Stimulated activated CD8-positive, alpha-beta memory T cell treated with anti-CD3 and anti-CD28 coated beads, Interleukin-4, amount 100 ng/mL, for 48 hours (primary cell): ENCODE measurements around the gene TFB1M.
A peak's percentile ranks its signal among the peaks of the same experiment; 100 is the strongest.
"Not testable (repeated sequence)": the region's sequence is repeated elsewhere in the genome, so short reads cannot be mapped to it uniquely, and the experiment has no call there.

ENCODE experiments used
- DNase-seq: peaks from one replicate; pipeline ENCODE4 v3.0.0-alpha.2; 2020

Gene TFB1M

DNA sequence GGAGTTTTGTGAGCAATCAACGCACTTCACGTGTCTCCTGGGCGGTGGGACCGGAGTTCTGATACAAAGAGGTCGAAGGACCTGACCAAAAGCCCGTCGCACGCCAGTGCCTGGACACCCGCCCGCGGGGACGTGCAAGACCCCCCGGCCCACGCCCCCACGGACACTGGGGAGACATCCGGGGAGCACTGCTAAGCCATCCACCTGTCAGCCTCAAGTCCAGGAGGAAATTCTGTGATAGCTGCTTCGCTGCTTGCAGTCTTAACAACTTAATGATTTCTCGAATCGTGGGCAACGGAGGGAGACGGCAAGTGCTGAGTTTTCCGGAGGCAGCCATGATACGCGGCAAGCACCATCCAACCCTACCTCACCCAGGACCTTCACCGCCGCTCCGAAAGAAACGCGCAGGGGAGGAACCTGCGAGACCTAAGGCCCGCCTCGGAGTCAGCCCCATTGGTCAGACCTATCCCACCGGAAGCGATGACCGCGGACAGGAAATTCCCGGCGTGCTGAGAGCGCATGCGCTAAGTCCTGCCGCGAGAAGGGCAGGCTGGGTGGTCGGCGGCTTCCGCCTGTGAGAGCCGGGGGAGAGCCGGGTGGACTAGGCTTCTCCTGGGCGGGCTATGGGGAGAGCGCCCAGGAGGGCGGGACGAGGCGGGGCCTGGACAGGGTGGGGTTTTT is at the start of gene TFB1M:
TSS of gene TFB1M (minus strand) at position 393 of the 681 bp plus-strand sequence. CDS start at position 337, 56 bp downstream.
- DNase-seq = peak; percentile 99

DNA sequence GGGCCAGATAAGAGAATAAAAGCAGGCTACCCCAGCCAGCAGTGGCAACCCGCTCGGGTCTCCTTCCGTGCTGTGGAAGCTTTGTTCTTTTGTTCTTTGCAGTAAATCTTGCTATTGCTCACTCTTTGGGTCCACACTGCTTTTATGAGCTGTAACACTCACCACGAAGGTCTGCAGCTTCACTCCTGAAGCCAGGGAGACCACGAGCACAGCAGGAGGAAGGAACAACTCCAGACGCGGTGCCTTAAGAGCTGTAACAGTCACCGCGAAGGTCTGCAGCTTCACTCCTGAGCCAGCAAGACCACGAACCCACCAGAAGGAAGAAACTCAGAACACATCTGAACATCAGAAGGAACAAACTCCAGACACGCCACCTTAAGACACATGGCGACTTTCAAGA is 49.7 kb upstream of the TFB1M start:
- DNase-seq = not testable (repeated sequence)

- DNase-seq = not testable (repeated sequence)
Measured at GRCh38 chr6:155362968-155363632, 48.8 kb upstream of the TFB1M start.

GRCh38 chr6:155354167-155354566 is 39.9 kb upstream of the TFB1M start:
- no peak for DNase-seq

DNA sequence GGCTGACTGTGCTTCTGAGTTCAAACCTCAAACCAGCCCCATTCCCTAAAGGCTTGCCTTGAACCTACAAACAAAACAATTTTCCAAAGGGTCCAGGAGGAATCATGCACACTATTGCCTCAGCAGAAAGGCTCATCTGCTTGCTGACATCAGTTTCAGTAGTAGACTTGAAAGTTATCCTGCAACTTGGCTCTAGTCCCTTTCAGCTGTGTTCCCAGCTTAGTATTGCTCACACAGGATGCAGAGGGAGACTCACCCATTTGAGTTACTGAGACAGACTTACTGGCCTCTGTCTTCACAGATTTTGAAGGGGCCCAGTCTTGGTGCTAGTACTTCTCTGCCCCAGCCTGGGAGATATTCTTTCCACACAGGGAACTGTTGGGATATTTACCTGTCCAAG is 38.5 kb upstream of the TFB1M start:
- DNase-seq = no peak

GRCh38 chr6:155352130-155352420 is 37.8 kb upstream of the TFB1M start:
- no peak for DNase-seq

GRCh38 chr6:155351273-155352129 is 37.2 kb upstream of the TFB1M start:
- no peak for DNase-seq

- no peak for DNase-seq
Measured at GRCh38 chr6:155349956-155350355, 35.7 kb upstream of the TFB1M start.

DNA sequence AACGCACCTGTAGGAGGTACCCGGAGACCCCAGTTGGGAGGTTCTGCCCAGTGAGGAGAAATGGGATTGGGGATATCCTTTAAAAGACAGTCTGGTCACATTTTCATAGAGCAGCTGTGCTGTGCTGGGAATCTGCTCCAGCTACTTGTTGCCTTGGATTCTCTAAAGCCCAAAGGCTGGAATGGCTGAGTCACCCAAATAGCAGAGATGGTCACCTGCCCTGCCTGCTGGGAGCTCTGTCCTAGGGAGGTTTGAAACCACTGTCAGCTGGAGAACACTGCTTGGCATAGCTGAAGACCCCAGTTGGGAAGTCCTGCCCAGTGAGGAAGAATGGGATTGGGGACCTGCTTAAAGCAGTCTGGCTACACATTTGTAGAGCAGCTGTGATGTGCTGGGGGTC is 34.8 kb upstream of the TFB1M start:
- no peak for DNase-seq

DNA sequence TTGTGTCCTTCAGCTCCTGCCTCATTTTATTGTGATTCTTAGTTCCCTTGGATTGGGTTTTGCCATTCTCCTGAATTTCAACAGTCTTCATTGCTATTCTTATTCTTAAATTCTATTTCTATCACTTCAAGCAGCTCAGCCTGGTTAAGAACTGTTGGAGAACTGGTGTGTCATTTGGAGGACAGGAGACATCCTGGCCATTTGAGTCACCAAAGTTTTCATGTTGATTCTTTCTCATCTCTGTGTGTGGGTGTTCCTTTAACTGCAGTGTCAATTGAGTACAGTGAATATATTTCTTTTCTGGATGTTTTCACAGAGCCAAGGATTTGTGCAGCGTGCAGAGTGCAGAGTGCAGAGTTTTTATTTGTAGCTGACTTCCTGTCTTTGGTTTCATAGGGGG is 33.5 kb upstream of the TFB1M start:
- DNase-seq = no peak

- DNase-seq = no peak
Measured at GRCh38 chr6:155346957-155347356, 32.7 kb upstream of the TFB1M start.

- DNase-seq = no peak
Measured at GRCh38 chr6:155344341-155345006, 30.2 kb upstream of the TFB1M start.

DNA sequence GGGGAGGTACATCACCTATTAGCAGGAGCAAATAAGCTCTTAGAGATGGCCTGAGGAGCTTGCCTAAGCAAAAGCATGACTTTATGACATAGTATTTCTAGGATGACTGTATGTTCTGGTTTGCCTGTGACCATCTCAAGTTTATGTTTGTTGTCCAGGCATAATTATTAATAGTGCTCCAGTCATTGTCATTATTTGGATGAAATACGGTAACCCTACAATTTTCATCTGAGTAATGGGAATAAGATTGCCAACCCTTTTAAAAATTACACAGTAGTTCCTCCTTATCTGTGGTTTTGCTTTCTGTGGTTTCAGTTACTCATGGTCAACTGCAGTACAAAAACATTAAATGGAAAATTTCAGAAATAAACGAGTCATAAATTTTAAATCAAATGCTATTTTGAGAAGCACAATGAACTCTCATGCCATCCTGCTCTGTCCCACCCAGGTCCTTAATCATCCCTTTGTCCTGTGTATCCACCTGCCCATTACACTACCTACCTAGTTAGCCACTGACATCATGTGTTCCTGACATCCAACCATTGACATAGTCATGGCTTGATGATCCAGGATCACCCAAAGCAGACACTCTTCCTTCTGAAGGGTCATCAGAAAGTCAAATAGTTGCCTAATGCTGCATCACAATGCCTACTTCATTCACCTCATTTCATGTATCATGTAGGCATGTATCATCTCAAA is 27.0 kb upstream of the TFB1M start:
- DNase-seq = no peak

- no peak for DNase-seq
Measured at GRCh38 chr6:155340464-155341129, 26.3 kb upstream of the TFB1M start.

DNA sequence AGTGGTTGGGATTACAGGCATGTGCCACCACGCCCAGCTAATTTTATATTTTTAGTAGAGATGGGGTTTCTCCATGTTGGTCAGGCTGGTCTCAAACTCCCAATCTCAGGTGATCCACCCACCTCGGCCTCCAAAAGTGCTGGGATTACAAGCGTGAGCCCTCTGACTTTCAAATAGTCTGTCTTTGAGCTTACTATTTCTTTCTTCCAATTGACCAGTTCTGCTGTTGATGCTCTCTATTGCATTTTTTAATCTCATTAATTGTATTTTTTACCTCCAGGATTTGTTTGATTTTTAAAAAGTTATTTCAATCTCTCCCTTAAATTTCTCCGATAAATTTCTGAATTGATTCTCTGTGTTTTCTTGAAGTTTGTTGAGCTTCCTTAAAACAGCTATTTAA is 25.6 kb upstream of the TFB1M start:
- DNase-seq = not testable (repeated sequence)

- not testable (repeated sequence) for DNase-seq
Measured at GRCh38 chr6:155338237-155338636, 24.0 kb upstream of the TFB1M start.

- no peak for DNase-seq
Measured at GRCh38 chr6:155335265-155335664, 21.0 kb upstream of the TFB1M start.

DNA sequence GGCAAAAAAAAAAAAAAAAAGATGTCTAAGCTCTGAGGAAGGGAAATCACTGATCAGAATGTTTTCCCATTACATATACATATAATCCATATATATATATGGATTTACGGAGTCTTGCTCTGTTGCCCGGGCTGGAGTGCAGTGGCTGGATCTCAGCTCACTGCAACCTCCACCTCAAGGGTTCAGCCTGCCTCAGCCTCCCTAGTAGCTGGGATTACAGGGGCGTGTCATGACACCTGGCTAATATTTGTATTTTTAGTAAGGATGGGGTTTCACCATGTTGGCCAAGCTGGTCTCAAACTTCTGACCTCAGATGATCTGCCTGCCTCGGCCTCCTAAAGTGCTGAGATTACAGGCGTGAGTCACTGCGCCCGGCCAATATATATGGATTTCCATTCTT is 19.8 kb upstream of the TFB1M start:
- DNase-seq = not testable (repeated sequence)

DNA sequence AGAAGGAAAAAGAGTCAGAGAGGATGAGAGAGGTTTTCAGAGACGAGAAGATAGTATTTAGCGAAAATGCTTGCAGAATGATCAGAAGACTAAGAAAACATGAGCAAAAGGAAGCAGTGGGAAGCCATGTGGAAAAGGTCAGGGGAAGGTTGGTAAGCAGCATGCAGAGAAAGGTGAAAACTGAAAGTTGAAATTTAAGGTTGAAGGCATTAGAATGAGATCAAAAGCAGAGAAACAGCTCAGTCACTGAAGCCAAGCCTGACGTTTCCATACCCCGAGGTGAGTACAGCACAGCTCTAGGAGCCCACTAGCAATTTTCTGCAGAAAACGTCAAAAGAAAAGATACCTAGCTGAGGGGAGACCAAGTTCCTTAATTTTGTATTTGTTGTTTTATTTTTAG is 19.1 kb upstream of the TFB1M start:
- no peak for DNase-seq

- DNase-seq = no peak
Measured at GRCh38 chr6:155330922-155331321, 16.6 kb upstream of the TFB1M start.

GRCh38 chr6:155330133-155330734 is 15.9 kb upstream of the TFB1M start:
- no peak for DNase-seq
